ENCODE results near the gene BCAS3.
"Not testable (repeated sequence)": the region's sequence is repeated elsewhere in the genome, so short reads cannot be mapped to it uniquely, and the experiment has no call there.

BCAS3 gene

GRCh38 chr17:61232871-61233270 lies 555.2 kb downstream of the BCAS3 start:
- FAIRE-seq (no peak), DNase-seq (ENCODE audit: insufficient read length, low spot score) (no peak)
- no peak for TF ChIP-seq TAF1 (IDR thresholded peaks at IDR 0.05; ENCODE audit: low read depth, low read length)
- TF ChIP-seq POU2F2 (IDR thresholded peaks at IDR 0.05; ENCODE audit: low read depth, low read length) = no peak
- TF ChIP-seq POLR2AphosphoS5 (IDR thresholded peaks at IDR 0.05; ENCODE audit: low read depth, low read length) = no peak
- no peak for TF ChIP-seq SPI1 (IDR thresholded peaks at IDR 0.05; ENCODE audit: low read depth, low read length)
- no peak for TF ChIP-seq PAX5 (IDR thresholded peaks at IDR 0.05; ENCODE audit: insufficient read depth, low read length, severe bottlenecking)
- no peak for TF ChIP-seq POLR2A (IDR thresholded peaks at IDR 0.05; ENCODE audit: low read depth, low read length)

GRCh38 chr17:61233991-61234750 lies 556.5 kb downstream of the BCAS3 start:
- FAIRE-seq (no peak), DNase-seq (ENCODE audit: insufficient read length, low spot score) (no peak)
- TF ChIP-seq POLR2A (IDR thresholded peaks at IDR 0.05; ENCODE audit: low read depth, low read length) (no peak), PAX5 (IDR thresholded peaks at IDR 0.05; ENCODE audit: insufficient read depth, low read length, severe bottlenecking) (no peak), TAF1 (IDR thresholded peaks at IDR 0.05; ENCODE audit: low read depth, low read length) (no peak), SPI1 (IDR thresholded peaks at IDR 0.05; ENCODE audit: low read depth, low read length) (no peak), POU2F2 (IDR thresholded peaks at IDR 0.05; ENCODE audit: low read depth, low read length) (no peak), POLR2AphosphoS5 (IDR thresholded peaks at IDR 0.05; ENCODE audit: low read depth, low read length) (no peak)

- DNase-seq (ENCODE audit: insufficient read length, low spot score) (no peak), FAIRE-seq (no peak)
- TF ChIP-seq POLR2A (IDR thresholded peaks at IDR 0.05; ENCODE audit: low read depth, low read length) = no peak
- no peak for TF ChIP-seq TAF1 (IDR thresholded peaks at IDR 0.05; ENCODE audit: low read depth, low read length)
- TF ChIP-seq POU2F2 (IDR thresholded peaks at IDR 0.05; ENCODE audit: low read depth, low read length) = no peak
- TF ChIP-seq POLR2AphosphoS5 (IDR thresholded peaks at IDR 0.05; ENCODE audit: low read depth, low read length) = no peak
- TF ChIP-seq SPI1 (IDR thresholded peaks at IDR 0.05; ENCODE audit: low read depth, low read length) = no peak
- TF ChIP-seq PAX5 (IDR thresholded peaks at IDR 0.05; ENCODE audit: insufficient read depth, low read length, severe bottlenecking) = no peak
Observed at GRCh38 chr17:61235001-61235826, 557.6 kb downstream of the BCAS3 start.

- TF ChIP-seq POLR2AphosphoS5 (IDR thresholded peaks at IDR 0.05; ENCODE audit: low read depth, low read length) (no peak), PAX5 (IDR thresholded peaks at IDR 0.05; ENCODE audit: insufficient read depth, low read length, severe bottlenecking) (no peak), SPI1 (IDR thresholded peaks at IDR 0.05; ENCODE audit: low read depth, low read length) (no peak)
- DNase-seq (ENCODE audit: insufficient read length, low spot score) (no peak), FAIRE-seq (no peak)
Observed at GRCh38 chr17:61235827-61236197, 558.2 kb downstream of the BCAS3 start.

- FAIRE-seq (no peak), DNase-seq (ENCODE audit: insufficient read length, low spot score) (no peak)
- TF ChIP-seq SPI1 (IDR thresholded peaks at IDR 0.05; ENCODE audit: low read depth, low read length) = no peak
- TF ChIP-seq POU2F2 (IDR thresholded peaks at IDR 0.05; ENCODE audit: low read depth, low read length) = no peak
- no peak for TF ChIP-seq TAF1 (IDR thresholded peaks at IDR 0.05; ENCODE audit: low read depth, low read length)
- TF ChIP-seq PAX5 (IDR thresholded peaks at IDR 0.05; ENCODE audit: insufficient read depth, low read length, severe bottlenecking) = no peak
- TF ChIP-seq POLR2AphosphoS5 (IDR thresholded peaks at IDR 0.05; ENCODE audit: low read depth, low read length) = no peak
- TF ChIP-seq POLR2A (IDR thresholded peaks at IDR 0.05; ENCODE audit: low read depth, low read length) = no peak
Observed at GRCh38 chr17:61237275-61237674, 559.6 kb downstream of the BCAS3 start.

GRCh38 chr17:61238455-61238933 lies 560.8 kb downstream of the BCAS3 start:
- no peak for DNase-seq (ENCODE audit: insufficient read length, low spot score)
- FAIRE-seq = no peak
- TF ChIP-seq SPI1 (IDR thresholded peaks at IDR 0.05; ENCODE audit: low read depth, low read length) (no peak), PAX5 (IDR thresholded peaks at IDR 0.05; ENCODE audit: insufficient read depth, low read length, severe bottlenecking) (no peak), POLR2A (IDR thresholded peaks at IDR 0.05; ENCODE audit: low read depth, low read length) (no peak), POLR2AphosphoS5 (IDR thresholded peaks at IDR 0.05; ENCODE audit: low read depth, low read length) (no peak)

- DNase-seq (ENCODE audit: insufficient read length, low spot score) = no peak
- TF ChIP-seq PAX5 (IDR thresholded peaks at IDR 0.05; ENCODE audit: insufficient read depth, low read length, severe bottlenecking) (no peak), TAF1 (IDR thresholded peaks at IDR 0.05; ENCODE audit: low read depth, low read length) (no peak), POU2F2 (IDR thresholded peaks at IDR 0.05; ENCODE audit: low read depth, low read length) (no peak), POLR2AphosphoS5 (IDR thresholded peaks at IDR 0.05; ENCODE audit: low read depth, low read length) (no peak), SPI1 (IDR thresholded peaks at IDR 0.05; ENCODE audit: low read depth, low read length) (no peak), POLR2A (IDR thresholded peaks at IDR 0.05; ENCODE audit: low read depth, low read length) (no peak)
- no peak for FAIRE-seq
Observed at GRCh38 chr17:61239327-61239726, 561.7 kb downstream of the BCAS3 start.

- no peak for FAIRE-seq
- no peak for DNase-seq (ENCODE audit: insufficient read length, low spot score)
- TF ChIP-seq TAF1 (IDR thresholded peaks at IDR 0.05; ENCODE audit: low read depth, low read length) (no peak), POU2F2 (IDR thresholded peaks at IDR 0.05; ENCODE audit: low read depth, low read length) (no peak), POLR2A (IDR thresholded peaks at IDR 0.05; ENCODE audit: low read depth, low read length) (no peak), PAX5 (IDR thresholded peaks at IDR 0.05; ENCODE audit: insufficient read depth, low read length, severe bottlenecking) (no peak), SPI1 (IDR thresholded peaks at IDR 0.05; ENCODE audit: low read depth, low read length) (no peak), POLR2AphosphoS5 (IDR thresholded peaks at IDR 0.05; ENCODE audit: low read depth, low read length) (no peak)
Observed at GRCh38 chr17:61239953-61240352, 562.3 kb downstream of the BCAS3 start.

- TF ChIP-seq POU2F2 (IDR thresholded peaks at IDR 0.05; ENCODE audit: low read depth, low read length) (no peak), POLR2A (IDR thresholded peaks at IDR 0.05; ENCODE audit: low read depth, low read length) (no peak), TAF1 (IDR thresholded peaks at IDR 0.05; ENCODE audit: low read depth, low read length) (no peak), POLR2AphosphoS5 (IDR thresholded peaks at IDR 0.05; ENCODE audit: low read depth, low read length) (no peak), PAX5 (IDR thresholded peaks at IDR 0.05; ENCODE audit: insufficient read depth, low read length, severe bottlenecking) (no peak), SPI1 (IDR thresholded peaks at IDR 0.05; ENCODE audit: low read depth, low read length) (no peak)
- no peak for DNase-seq (ENCODE audit: insufficient read length, low spot score)
- no peak for FAIRE-seq
Observed at GRCh38 chr17:61240851-61241468, 563.3 kb downstream of the BCAS3 start.

- DNase-seq (ENCODE audit: insufficient read length, low spot score); FAIRE-seq: not testable (repeated sequence)
Observed at GRCh38 chr17:61244988-61245387, 567.3 kb downstream of the BCAS3 start.
